GM23248 (cell line): ENCODE results near the gene NOL4L.

Experiments used
- EZH2 ChIP-seq: fragments of 200-600 bp; sonication (generic); IDR thresholded peaks from 2 replicates; pipeline ENCODE4 v1.6.1; 2018; ENCODE audit warnings: antibody characterized with exemption, mild to moderate bottlenecking; ENCODE audit not compliant: insufficient read depth, poor library complexity, severe bottlenecking
- EZH2phosphoT487 ChIP-seq: fragments of 200-600 bp; sonication (generic); IDR thresholded peaks from 2 replicates; pipeline ENCODE4 v1.6.1; 2018; ENCODE audit warnings: antibody characterized with exemption, moderate library complexity, mild to moderate bottlenecking, low read depth; ENCODE audit not compliant: insufficient read depth

DNA sequence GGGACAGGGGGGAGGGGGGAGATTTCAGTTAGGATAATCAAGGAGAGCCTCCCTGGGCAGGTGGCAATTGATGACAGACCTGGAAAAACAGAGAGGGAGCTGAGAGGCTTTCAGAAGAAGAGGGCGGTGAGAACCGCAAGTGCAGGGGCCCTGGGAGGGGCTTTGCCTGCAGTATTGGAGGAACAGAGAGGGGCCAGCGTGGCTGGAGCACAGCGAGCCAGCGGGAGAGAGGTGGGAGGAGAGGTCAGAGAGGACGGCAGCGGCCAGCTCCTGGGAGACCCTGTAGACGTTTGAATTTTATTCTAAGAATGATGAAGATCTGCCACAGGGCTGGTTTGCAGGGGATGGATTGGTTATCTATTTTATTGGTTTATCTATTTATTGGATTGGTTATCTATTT, 34.5 kb upstream of the NOL4L start:
- no peak for TF ChIP-seq EZH2
- TF ChIP-seq EZH2phosphoT487: no peak
